HG03469 (cell line): Measurements from ENCODE around the gene FSIP1.

Source experiments
- ATAC-seq: cut with Tn5 transposase; IDR thresholded peaks from one replicate; pipeline ENCODE4 v1.9.1; 2021; ENCODE audit warnings: mild to moderate bottlenecking, moderate library complexity, moderate number of reproducible peaks; ENCODE audit not compliant: unreplicated experiment

Gene FSIP1

GRCh38 chr15:39721893-39722292, 60.7 kb downstream of the FSIP1 start:
- ATAC-seq, result no peak

GRCh38 chr15:39720621-39721611, 61.7 kb downstream of the FSIP1 start:
- no peak for ATAC-seq

- ATAC-seq, result no peak
Measured at GRCh38 chr15:39720081-39720480, 62.6 kb downstream of the FSIP1 start.

- ATAC-seq, result no peak
Measured at GRCh38 chr15:39719109-39719508, 63.5 kb downstream of the FSIP1 start.

- no peak for ATAC-seq
Measured at GRCh38 chr15:39717134-39717533, 65.5 kb downstream of the FSIP1 start.

GRCh38 chr15:39714251-39714650, 68.4 kb downstream of the FSIP1 start:
- ATAC-seq, result no peak

- ATAC-seq, result no peak
Measured at GRCh38 chr15:39713846-39714245, 68.8 kb downstream of the FSIP1 start.

GRCh38 chr15:39710681-39711080, 72.0 kb downstream of the FSIP1 start:
- ATAC-seq, result no peak

- no peak for ATAC-seq
Measured at GRCh38 chr15:39709941-39710340, 72.7 kb downstream of the FSIP1 start.

GRCh38 chr15:39706206-39706605, 76.4 kb downstream of the FSIP1 start:
- ATAC-seq, result no peak

GRCh38 chr15:39704689-39705088, 78.0 kb downstream of the FSIP1 start:
- ATAC-seq, result no peak

- no peak for ATAC-seq
Measured at GRCh38 chr15:39704235-39704634, 78.4 kb downstream of the FSIP1 start.

- no peak for ATAC-seq
Measured at GRCh38 chr15:39701988-39702387, 80.7 kb downstream of the FSIP1 start.

- ATAC-seq, result no peak
Measured at GRCh38 chr15:39700375-39700700, 82.3 kb downstream of the FSIP1 start.

GRCh38 chr15:39699516-39700374, 82.9 kb downstream of the FSIP1 start:
- ATAC-seq, result no peak

- no peak for ATAC-seq
Measured at GRCh38 chr15:39698444-39699390, 83.9 kb downstream of the FSIP1 start.

- ATAC-seq, result no peak
Measured at GRCh38 chr15:39697509-39697908, 85.1 kb downstream of the FSIP1 start.

- ATAC-seq, result no peak
Measured at GRCh38 chr15:39695793-39696192, 86.8 kb downstream of the FSIP1 start.

- no peak for ATAC-seq
Measured at GRCh38 chr15:39692356-39693327, 90.0 kb downstream of the FSIP1 start.
